T-helper 2 cell treated with Interferon-gamma antibody and Interleukin-4, amounts not matched to agents 100 ng/mL and 5 ng/mL, for 36 hours (primary cell): ENCODE results near the gene GSTA1. TPM values are rescaled to one million over a fixed set of nuclear protein-coding genes. Genes with fewer than 3 reads are reported as not detected.
"Not testable (repeated sequence)": the region's sequence is repeated elsewhere in the genome, so short reads cannot be mapped to it uniquely, and the experiment has no call there.

Source experiments
- intact Hi-C: fragments of 100-400 bp; cut with micrococcal nuclease; formaldehyde crosslinking; loops from one replicate; pipeline ENCODE4 v1.15.1; 2023
- total RNA-seq: library from RNA; stranded (reverse); gene quantifications from 2 replicates; pipeline ENCODE4 v1.2.3, GENCODE V29; 2022

GSTA1 gene
- total RNA-seq, 1 donor from 2014 or later = not detected

GRCh38 chr6:52757651-52758338 lies 45.8 kb downstream of the GSTA1 start:
- intact Hi-C loops = not testable (repeated sequence)

- intact Hi-C loops = no loop called here
Measured at GRCh38 chr6:52754443-52754842, 49.2 kb downstream of the GSTA1 start.

GRCh38 chr6:52753137-52753536 lies 50.5 kb downstream of the GSTA1 start:
- intact Hi-C loops = not testable (repeated sequence)

GRCh38 chr6:52752310-52752709 lies 51.3 kb downstream of the GSTA1 start:
- intact Hi-C loops = no loop called here

GRCh38 chr6:52749556-52750152 lies 54.0 kb downstream of the GSTA1 start:
- intact Hi-C loops = no loop called here

GRCh38 chr6:52747301-52747700 lies 56.3 kb downstream of the GSTA1 start:
- intact Hi-C loops = not testable (repeated sequence)

GRCh38 chr6:52746213-52746612 lies 57.4 kb downstream of the GSTA1 start:
- intact Hi-C loops = no loop called here

GRCh38 chr6:52745764-52746201 lies 57.8 kb downstream of the GSTA1 start:
- intact Hi-C loops = no loop called here

- intact Hi-C loops = no loop called here
Measured at GRCh38 chr6:52741872-52742271, 61.7 kb downstream of the GSTA1 start.

Other genes starting within 250 kb of the GSTA1 start
- 13.9 TPM in 2 replicates for gene TRAM2, start 226.8 kb downstream of the GSTA1 start, total RNA-seq
- gene TMEM14A, start 132.7 kb downstream of the GSTA1 start, total RNA-seq = 23.8 and 25.5 TPM in 2 replicates
- gene GSTA2, start 40.3 kb downstream of the GSTA1 start, total RNA-seq = not detected in 2 replicates
- gene GSTA5, start 37.0 kb upstream of the GSTA1 start, total RNA-seq = not detected in 2 replicates
- gene GSTA3, start 105.9 kb upstream of the GSTA1 start, total RNA-seq = not detected in 2 replicates
- 5.4 and 5.9 TPM in 2 replicates for gene GSTA4, start 191.5 kb upstream of the GSTA1 start, total RNA-seq